Liver (tissue), 9 donors: ENCODE results near the gene C1QA. TPM values are rescaled to one million over a fixed set of nuclear protein-coding genes. Genes with fewer than 3 reads are reported as not detected.

Source experiments
- DNase-seq: peaks from one replicate; pipeline ENCODE4 v3.0.0-alpha.2; 2017; ENCODE audit warnings: low spot score
- H3K27ac ChIP-seq, 2 donors: one replicate each; pipeline ENCODE4 v1.7.0; 2013; ENCODE audit warnings: inconsistent platforms in 2 of 2, low read length in 2 of 2, control low read depth in 1 of 2, low read depth in 1 of 2, mild to moderate bottlenecking in 1 of 2
- H3K27me3 ChIP-seq, 4 donors: one replicate each; pipeline versions ENCODE4 v1.6.1 to v1.7.0; 2013; ENCODE audit warnings: low read length in 3 of 4, inconsistent platforms in 1 of 4, mild to moderate bottlenecking in 1 of 4, moderate library complexity in 1 of 4; ENCODE audit not compliant: control insufficient read depth in 4 of 4, insufficient read depth in 4 of 4
- H3K36me3 ChIP-seq, 4 donors: one replicate each; pipeline versions ENCODE4 v1.6.1 to v1.7.0; 2013; ENCODE audit warnings: low read length in 3 of 4, mild to moderate bottlenecking in 3 of 4, low read depth in 1 of 4, moderate library complexity in 1 of 4; ENCODE audit not compliant: control insufficient read depth in 4 of 4, insufficient read depth in 3 of 4
- H3K4me1 ChIP-seq, 4 donors: one replicate each; pipeline versions ENCODE4 v1.6.1 to v1.7.0; 2013; ENCODE audit warnings: low read length in 3 of 4, mild to moderate bottlenecking in 3 of 4, moderate library complexity in 1 of 4; ENCODE audit not compliant: control insufficient read depth in 4 of 4, insufficient read depth in 4 of 4
- H3K4me3 ChIP-seq, 3 donors: one replicate each; pipeline versions ENCODE4 v1.6.1 to v1.7.0; 2013; ENCODE audit warnings: low read length in 3 of 3, control low read depth in 1 of 3, low read depth in 1 of 3, mild to moderate bottlenecking in 1 of 3
- H3K9ac ChIP-seq, 2 donors: one replicate each; pipeline ENCODE4 v1.7.0; 2013; ENCODE audit warnings: low read length in 2 of 2, mild to moderate bottlenecking in 2 of 2, moderate library complexity in 2 of 2, control low read depth in 1 of 2, low read depth in 1 of 2
- H3K9me3 ChIP-seq, 4 donors: one replicate each; pipeline versions ENCODE4 v1.6.1 to v1.7.0; 2013; ENCODE audit warnings: low read length in 3 of 4; ENCODE audit not compliant: control insufficient read depth in 4 of 4
- EGR1 ChIP-seq, 2 donors: IDR thresholded peaks; 2 replicates each; pipeline ENCODE4 v1.6.1; 2016 to 2018; ENCODE audit warnings: antibody characterized with exemption in 2 of 2, low read depth in 2 of 2
- FOXA1 ChIP-seq: IDR thresholded peaks from 2 replicates; pipeline ENCODE4 v1.6.1; 2016; ENCODE audit warnings: antibody characterized with exemption
- FOXA2 ChIP-seq: IDR thresholded peaks from 2 replicates; pipeline ENCODE4 v1.6.1; 2016; ENCODE audit warnings: antibody characterized with exemption
- GABPA ChIP-seq, 2 donors: IDR thresholded peaks in 1 of 2; conservative IDR thresholded peaks in 1 of 2; 2 replicates each; pipeline ENCODE4 v1.6.1; 2016; ENCODE audit warnings: antibody characterized with exemption in 2 of 2, mild to moderate bottlenecking in 1 of 2, moderate library complexity in 1 of 2
- HNF4A ChIP-seq, 2 donors: conservative IDR thresholded peaks; 2 replicates each; pipeline ENCODE4 v1.6.1; 2016; ENCODE audit warnings: antibody characterized with exemption in 2 of 2, mild to moderate bottlenecking in 2 of 2
- HNF4G ChIP-seq: IDR thresholded peaks from 2 replicates; pipeline ENCODE4 v1.6.1; 2016; ENCODE audit warnings: antibody characterized with exemption
- JUND ChIP-seq, 2 donors: IDR thresholded peaks; 2 replicates each; pipeline ENCODE4 v1.6.1; 2016; ENCODE audit warnings: antibody characterized with exemption in 2 of 2
- NR2F2 ChIP-seq: IDR thresholded peaks from 2 replicates; pipeline ENCODE4 v1.6.1; 2016; ENCODE audit warnings: antibody characterized with exemption
- RAD21 ChIP-seq, 2 donors: IDR thresholded peaks; 2 replicates each; pipeline ENCODE4 v1.6.1; 2016; ENCODE audit warnings: antibody characterized with exemption in 2 of 2, mild to moderate bottlenecking in 2 of 2
- RXRA ChIP-seq, 2 donors: IDR thresholded peaks; 2 replicates each; pipeline ENCODE4 v1.6.1; 2017 to 2018; ENCODE audit warnings: antibody characterized with exemption in 2 of 2, mild to moderate bottlenecking in 1 of 2
- SP1 ChIP-seq: IDR thresholded peaks from 2 replicates; pipeline ENCODE4 v1.6.1; 2018; ENCODE audit warnings: antibody characterized with exemption, mild to moderate bottlenecking
- TAF1 ChIP-seq: conservative IDR thresholded peaks from 2 replicates; pipeline ENCODE4 v1.6.1; 2016; ENCODE audit warnings: antibody characterized with exemption, mild to moderate bottlenecking
- YY1 ChIP-seq: IDR thresholded peaks from 2 replicates; pipeline ENCODE4 v1.6.1; 2016; ENCODE audit warnings: antibody characterized with exemption, mild to moderate bottlenecking
- WGBS: extraction: QIAGEN DNeasy Blood & Tissue Kit; methylation state at CpG from one replicate; pipeline ENCODE4 v1.1.7; 2013; 5-methylcytosine and 5-hydroxymethylcytosine counted together
- polyA plus RNA-seq, 2 donors: library from polyadenylated mRNA; stranded (reverse) in 1 of 2; unstranded in 1 of 2; fragments of 200-250 nt in 1 of 2; fragments of >200 nt in 1 of 2; fragmentation: Nextera tagmentation in 1 of 2; extraction: Ambion mirVana in 1 of 2; gene quantifications; one replicate each; pipeline versions ENCODE4 v1.2.1 to v1.2.3, GENCODE V29; 2013 to 2015
- total RNA-seq, 2 donors: library from RNA; depleted of rRNA; stranded (reverse); fragments of >200 nt; gene quantifications; one replicate each; pipeline ENCODE4 v1.2.3, GENCODE V29; 2014
- TF ChIP-seq, protein P1 (sequence below): IDR thresholded peaks from 2 replicates; pipeline ENCODE4 v1.6.1; 2016; ENCODE audit warnings: antibody characterized with exemption
- TF ChIP-seq, protein P2 (sequence below): IDR thresholded peaks from 2 replicates; pipeline ENCODE4 v1.6.1; 2016; ENCODE audit warnings: antibody characterized with exemption
- TF ChIP-seq, protein P3 (sequence below): fragments of 150-350 bp; IDR thresholded peaks from 2 replicates; pipeline ENCODE4 v1.5.1; 2017; ENCODE audit warnings: improper control_type of control experiment, low read depth, low read length; ENCODE audit not compliant: missing input control
- TF ChIP-seq, protein P4 (sequence below): IDR thresholded peaks from 2 replicates; pipeline ENCODE4 v1.6.1; 2016; ENCODE audit warnings: antibody characterized with exemption, mild to moderate bottlenecking
- TF ChIP-seq, protein P5 (sequence below): IDR thresholded peaks from 2 replicates; pipeline ENCODE4 v1.6.1; 2016; ENCODE audit warnings: antibody characterized with exemption
- donor health status: healthy.
- donor health status: healthy.
- donor health status: healthy.
- donor health status: healthy.
- donor health status: healthy.

Gene C1QA
- total and polyA plus RNA-seq, 4 donors = 73.0 to 243 (median 94.6) TPM

DNA sequence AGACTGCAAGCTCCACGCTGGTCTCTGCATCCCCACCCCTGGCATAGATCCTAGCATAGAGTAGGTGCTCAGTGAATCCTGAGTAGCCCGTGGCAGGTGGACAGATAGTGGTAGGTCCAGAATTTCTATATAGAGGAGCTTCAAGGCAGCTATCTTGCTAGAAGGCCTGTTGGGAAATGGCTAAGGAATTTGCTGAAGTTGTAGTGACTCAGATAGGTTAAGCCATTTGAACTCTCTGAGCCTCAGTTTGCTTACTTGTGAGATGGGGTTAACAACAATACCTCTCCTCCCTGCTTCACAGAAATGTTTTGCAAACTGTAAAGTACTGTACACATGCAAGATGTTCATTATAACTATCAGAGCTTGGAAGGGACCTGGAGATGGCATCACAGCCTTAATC is 50.8 kb downstream of the C1QA start:
- no peak overlapping the region for H3K27ac ChIP-seq
- no peaks in the 10 kb centered on the region for H3K36me3 ChIP-seq
- H3K27me3 ChIP-seq = no peaks in the 10 kb centered on the region
- no peak for DNase-seq
- no peaks in the 10 kb centered on the region for H3K9me3 ChIP-seq
- H3K9ac ChIP-seq = no peak overlapping the region
- WGBS = 77% methylated on average over 2 of the region's 2 CpGs
- no peaks in the 10 kb centered on the region for H3K4me1 ChIP-seq
- TF ChIP-seq YY1 (no peak), RXRA (IDR thresholded peaks at IDR 0.05) (no peak), RAD21 (IDR thresholded peaks at IDR 0.05) (no peak), EGR1 (IDR thresholded peaks at IDR 0.05; ENCODE audit: low read depth in 2 of 2) (no peak)
- TF ChIP-seq, protein P1, sequence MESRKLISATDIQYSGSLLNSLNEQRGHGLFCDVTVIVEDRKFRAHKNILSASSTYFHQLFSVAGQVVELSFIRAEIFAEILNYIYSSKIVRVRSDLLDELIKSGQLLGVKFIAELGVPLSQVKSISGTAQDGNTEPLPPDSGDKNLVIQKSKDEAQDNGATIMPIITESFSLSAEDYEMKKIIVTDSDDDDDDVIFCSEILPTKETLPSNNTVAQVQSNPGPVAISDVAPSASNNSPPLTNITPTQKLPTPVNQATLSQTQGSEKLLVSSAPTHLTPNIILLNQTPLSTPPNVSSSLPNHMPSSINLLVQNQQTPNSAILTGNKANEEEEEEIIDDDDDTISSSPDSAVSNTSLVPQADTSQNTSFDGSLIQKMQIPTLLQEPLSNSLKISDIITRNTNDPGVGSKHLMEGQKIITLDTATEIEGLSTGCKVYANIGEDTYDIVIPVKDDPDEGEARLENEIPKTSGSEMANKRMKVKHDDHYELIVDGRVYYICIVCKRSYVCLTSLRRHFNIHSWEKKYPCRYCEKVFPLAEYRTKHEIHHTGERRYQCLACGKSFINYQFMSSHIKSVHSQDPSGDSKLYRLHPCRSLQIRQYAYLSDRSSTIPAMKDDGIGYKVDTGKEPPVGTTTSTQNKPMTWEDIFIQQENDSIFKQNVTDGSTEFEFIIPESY = no peak
- no peak overlapping the region for H3K4me3 ChIP-seq

DNA sequence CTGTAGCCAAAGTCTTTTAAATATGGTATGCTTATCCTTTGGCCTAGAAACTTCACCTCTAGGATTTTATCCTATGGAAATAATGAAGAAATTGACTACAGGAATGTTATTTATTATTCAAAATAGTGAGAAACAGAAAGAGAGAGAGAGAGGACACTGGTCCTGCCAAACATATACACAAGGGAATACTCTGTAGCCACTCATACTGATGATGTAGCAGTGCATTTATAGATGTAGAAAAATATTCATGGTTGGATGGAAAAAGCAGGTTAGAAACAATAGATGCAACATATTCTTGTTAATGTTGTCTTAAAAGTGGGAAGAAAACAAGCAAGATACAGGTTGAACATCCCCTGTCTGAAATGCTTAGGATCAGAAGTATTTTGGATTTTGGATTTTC is 52.0 kb downstream of the C1QA start:
- H3K4me1 ChIP-seq = no peaks in the 10 kb centered on the region
- H3K9ac ChIP-seq = no peak overlapping the region
- H3K27me3 ChIP-seq = no peaks in the 10 kb centered on the region
- no peaks in the 10 kb centered on the region for H3K36me3 ChIP-seq
- no peaks in the 10 kb centered on the region for H3K9me3 ChIP-seq
- TF ChIP-seq, protein P2, sequence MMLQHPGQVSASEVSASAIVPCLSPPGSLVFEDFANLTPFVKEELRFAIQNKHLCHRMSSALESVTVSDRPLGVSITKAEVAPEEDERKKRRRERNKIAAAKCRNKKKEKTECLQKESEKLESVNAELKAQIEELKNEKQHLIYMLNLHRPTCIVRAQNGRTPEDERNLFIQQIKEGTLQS = no peak
- TF ChIP-seq YY1 (no peak), NR2F2 (no peak), HNF4G (no peak), FOXA1 (no peak), RXRA (IDR thresholded peaks at IDR 0.05) (no peak), TAF1 (no peak), HNF4A (conservative IDR thresholded peaks at IDR 0.05) (no peak), GABPA (IDR thresholded peaks at IDR 0.05 in 1 of 2, conservative IDR thresholded peaks at IDR 0.05 in 1 of 2) (no peak), SP1 (no peak), RAD21 (IDR thresholded peaks at IDR 0.05) (no peak), FOXA2 (no peak), EGR1 (IDR thresholded peaks at IDR 0.05; ENCODE audit: low read depth in 2 of 2) (no peak), JUND (IDR thresholded peaks at IDR 0.05) (no peak)
- TF ChIP-seq, protein P1 = no peak
- TF ChIP-seq, protein P3, sequence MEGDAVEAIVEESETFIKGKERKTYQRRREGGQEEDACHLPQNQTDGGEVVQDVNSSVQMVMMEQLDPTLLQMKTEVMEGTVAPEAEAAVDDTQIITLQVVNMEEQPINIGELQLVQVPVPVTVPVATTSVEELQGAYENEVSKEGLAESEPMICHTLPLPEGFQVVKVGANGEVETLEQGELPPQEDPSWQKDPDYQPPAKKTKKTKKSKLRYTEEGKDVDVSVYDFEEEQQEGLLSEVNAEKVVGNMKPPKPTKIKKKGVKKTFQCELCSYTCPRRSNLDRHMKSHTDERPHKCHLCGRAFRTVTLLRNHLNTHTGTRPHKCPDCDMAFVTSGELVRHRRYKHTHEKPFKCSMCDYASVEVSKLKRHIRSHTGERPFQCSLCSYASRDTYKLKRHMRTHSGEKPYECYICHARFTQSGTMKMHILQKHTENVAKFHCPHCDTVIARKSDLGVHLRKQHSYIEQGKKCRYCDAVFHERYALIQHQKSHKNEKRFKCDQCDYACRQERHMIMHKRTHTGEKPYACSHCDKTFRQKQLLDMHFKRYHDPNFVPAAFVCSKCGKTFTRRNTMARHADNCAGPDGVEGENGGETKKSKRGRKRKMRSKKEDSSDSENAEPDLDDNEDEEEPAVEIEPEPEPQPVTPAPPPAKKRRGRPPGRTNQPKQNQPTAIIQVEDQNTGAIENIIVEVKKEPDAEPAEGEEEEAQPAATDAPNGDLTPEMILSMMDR = no peak
- TF ChIP-seq, protein P4, sequence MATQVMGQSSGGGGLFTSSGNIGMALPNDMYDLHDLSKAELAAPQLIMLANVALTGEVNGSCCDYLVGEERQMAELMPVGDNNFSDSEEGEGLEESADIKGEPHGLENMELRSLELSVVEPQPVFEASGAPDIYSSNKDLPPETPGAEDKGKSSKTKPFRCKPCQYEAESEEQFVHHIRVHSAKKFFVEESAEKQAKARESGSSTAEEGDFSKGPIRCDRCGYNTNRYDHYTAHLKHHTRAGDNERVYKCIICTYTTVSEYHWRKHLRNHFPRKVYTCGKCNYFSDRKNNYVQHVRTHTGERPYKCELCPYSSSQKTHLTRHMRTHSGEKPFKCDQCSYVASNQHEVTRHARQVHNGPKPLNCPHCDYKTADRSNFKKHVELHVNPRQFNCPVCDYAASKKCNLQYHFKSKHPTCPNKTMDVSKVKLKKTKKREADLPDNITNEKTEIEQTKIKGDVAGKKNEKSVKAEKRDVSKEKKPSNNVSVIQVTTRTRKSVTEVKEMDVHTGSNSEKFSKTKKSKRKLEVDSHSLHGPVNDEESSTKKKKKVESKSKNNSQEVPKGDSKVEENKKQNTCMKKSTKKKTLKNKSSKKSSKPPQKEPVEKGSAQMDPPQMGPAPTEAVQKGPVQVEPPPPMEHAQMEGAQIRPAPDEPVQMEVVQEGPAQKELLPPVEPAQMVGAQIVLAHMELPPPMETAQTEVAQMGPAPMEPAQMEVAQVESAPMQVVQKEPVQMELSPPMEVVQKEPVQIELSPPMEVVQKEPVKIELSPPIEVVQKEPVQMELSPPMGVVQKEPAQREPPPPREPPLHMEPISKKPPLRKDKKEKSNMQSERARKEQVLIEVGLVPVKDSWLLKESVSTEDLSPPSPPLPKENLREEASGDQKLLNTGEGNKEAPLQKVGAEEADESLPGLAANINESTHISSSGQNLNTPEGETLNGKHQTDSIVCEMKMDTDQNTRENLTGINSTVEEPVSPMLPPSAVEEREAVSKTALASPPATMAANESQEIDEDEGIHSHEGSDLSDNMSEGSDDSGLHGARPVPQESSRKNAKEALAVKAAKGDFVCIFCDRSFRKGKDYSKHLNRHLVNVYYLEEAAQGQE = no peak
- TF ChIP-seq, protein P5, sequence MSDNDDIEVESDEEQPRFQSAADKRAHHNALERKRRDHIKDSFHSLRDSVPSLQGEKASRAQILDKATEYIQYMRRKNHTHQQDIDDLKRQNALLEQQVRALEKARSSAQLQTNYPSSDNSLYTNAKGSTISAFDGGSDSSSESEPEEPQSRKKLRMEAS = no peak
- DNase-seq = no peak
- no peak overlapping the region for H3K27ac ChIP-seq
- H3K4me3 ChIP-seq = no peak overlapping the region
